ENCODE measurements around the gene DNAJC7. TPM values are rescaled to one million over a fixed set of nuclear protein-coding genes. Genes with fewer than 3 reads are reported as not detected.

Gene DNAJC7
- total RNA-seq, 3 donors from 2014 or later (not counting 1 experiment from before 2014, with no cell fraction given): 123 to 159 (median 149) TPM

DNA sequence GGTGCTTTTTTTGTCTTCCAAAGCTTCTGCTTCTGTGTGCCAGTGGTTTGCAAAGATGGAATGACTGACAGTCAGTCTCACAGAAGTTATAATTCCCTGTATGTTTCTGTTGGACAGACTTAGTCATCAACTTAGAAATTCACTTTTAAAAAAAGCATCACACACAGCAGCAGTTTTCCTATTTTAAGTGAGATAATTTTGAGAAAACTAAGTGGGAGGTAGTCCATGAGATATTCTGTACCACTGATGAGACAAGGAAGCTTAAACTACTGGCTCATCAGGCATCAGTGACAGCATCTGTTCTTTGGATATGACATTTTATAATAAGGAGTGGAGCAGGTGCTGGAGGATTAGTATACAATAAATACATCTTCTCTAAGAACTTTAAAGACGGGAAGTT lies 30.6 kb downstream of the DNAJC7 start:
- peaks cover 40% of the 10 kb centered on the region for H3K36me3 Mint-ChIP-seq
- no peak overlapping the region for H3K4me3 Mint-ChIP-seq
- intact Hi-C loops (cut with micrococcal nuclease): no loop called here
- peaks cover 0 to 3% of the 10 kb centered on the region in 2 donors for H3K4me1 Mint-ChIP-seq
- no peaks in the 10 kb centered on the region for H3K9me3 Mint-ChIP-seq
- TF ChIP-seq CTCF (IDR thresholded peaks at IDR 0.05): no peak
- H3K36me3 ChIP-seq (ENCODE audit: control insufficient read depth, insufficient read depth, low read length): peaks cover 80% of the 10 kb centered on the region
- no peak for ATAC-seq
- H3K27ac Mint-ChIP-seq: peak overlapping the region in 1 of 2 donors; percentile 59
- no peak overlapping the region for H3K27ac ChIP-seq (ENCODE audit: low read length)
- H3K4me3 ChIP-seq (ENCODE audit: low read length): no peak overlapping the region
- no peaks in the 10 kb centered on the region for H3K4me1 ChIP-seq (ENCODE audit: control insufficient read depth, insufficient read depth, low read length)
- DNase-seq: no peak
- no CpG with 5 or more reads among the region's 1 CpG for WGBS (ENCODE audit: insufficient coverage)
- H3K9me3 ChIP-seq (ENCODE audit: control insufficient read depth, insufficient read depth, low read length): no peaks in the 10 kb centered on the region
- H3K27me3 Mint-ChIP-seq (ENCODE audit: low read depth in 2 of 2): no peaks in the 10 kb centered on the region
- no peaks in the 10 kb centered on the region for H3K27me3 ChIP-seq (ENCODE audit: control insufficient read depth, insufficient read depth, low read length)

- 96% methylated on average over 7 of the region's 8 CpGs for WGBS (ENCODE audit: insufficient coverage)
These were observed 31.3 kb downstream of the DNAJC7 start for GRCh38 chr17:41985919-41986318.

DNA sequence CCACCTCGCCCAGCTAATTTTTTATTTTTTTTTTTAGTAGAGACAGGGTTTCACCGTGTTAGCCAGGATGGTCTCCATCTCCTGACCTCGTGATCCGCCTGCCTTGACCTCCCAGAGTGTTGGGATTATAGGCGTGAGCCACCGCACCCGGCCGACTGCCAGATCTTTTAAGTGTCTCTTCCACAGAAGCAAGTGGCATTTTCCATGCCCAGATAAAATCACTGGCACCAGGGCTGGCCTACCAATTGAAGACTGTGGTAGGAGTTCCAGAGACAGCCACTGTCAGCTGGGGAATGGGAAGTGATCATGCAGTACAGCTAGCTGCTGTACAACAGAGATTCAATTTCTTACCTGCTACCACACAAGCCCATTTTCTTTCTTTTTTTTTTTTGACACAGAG lies 32.8 kb downstream of the DNAJC7 start:
- TF ChIP-seq CTCF (IDR thresholded peaks at IDR 0.05): no peak
- H3K36me3 ChIP-seq (ENCODE audit: control insufficient read depth, insufficient read depth, low read length): peaks cover 73% of the 10 kb centered on the region
- ATAC-seq: no peak
- H3K9me3 Mint-ChIP-seq: no peaks in the 10 kb centered on the region
- 95% methylated on average over 8 of the region's 8 CpGs for WGBS (ENCODE audit: insufficient coverage)
- peaks cover 0 to 3% of the 10 kb centered on the region in 2 donors for H3K4me1 Mint-ChIP-seq
- intact Hi-C loops (cut with micrococcal nuclease): no loop called here
- no peaks in the 10 kb centered on the region for H3K9me3 ChIP-seq (ENCODE audit: control insufficient read depth, insufficient read depth, low read length)
- no peak overlapping the region for H3K4me3 ChIP-seq (ENCODE audit: low read length)
- H3K27ac Mint-ChIP-seq: no peak overlapping the region
- no peaks in the 10 kb centered on the region for H3K4me1 ChIP-seq (ENCODE audit: control insufficient read depth, insufficient read depth, low read length)
- no peaks in the 10 kb centered on the region for H3K27me3 Mint-ChIP-seq (ENCODE audit: low read depth in 2 of 2)
- no peak overlapping the region for H3K27ac ChIP-seq (ENCODE audit: low read length)
- peaks cover 37% of the 10 kb centered on the region for H3K36me3 Mint-ChIP-seq
- no peak overlapping the region for H3K4me3 Mint-ChIP-seq
- no peak for DNase-seq
- no peaks in the 10 kb centered on the region for H3K27me3 ChIP-seq (ENCODE audit: control insufficient read depth, insufficient read depth, low read length)

More at GRCh38 chr17:41985919-41986318, 31.3 kb downstream of the DNAJC7 start:
- no peaks in the 10 kb centered on the region for H3K9me3 ChIP-seq (ENCODE audit: control insufficient read depth, insufficient read depth, low read length)
- Mint-ChIP-seq H3K9me3 (no peaks in the 10 kb centered on the region), H3K4me1 (peaks cover 0 to 3% of the 10 kb centered on the region in 2 donors), H3K4me3 (no peak overlapping the region), H3K36me3 (peaks cover 37% of the 10 kb centered on the region), H3K27ac (no peak overlapping the region), H3K27me3 (ENCODE audit: low read depth in 2 of 2) (no peaks in the 10 kb centered on the region)
- no peaks in the 10 kb centered on the region for H3K27me3 ChIP-seq (ENCODE audit: control insufficient read depth, insufficient read depth, low read length)
- no peak for DNase-seq
- intact Hi-C loops (cut with micrococcal nuclease): no loop called here
- TF ChIP-seq CTCF (IDR thresholded peaks at IDR 0.05): no peak
- H3K27ac ChIP-seq (ENCODE audit: low read length): no peak overlapping the region
- no peak for ATAC-seq
- H3K4me1 ChIP-seq (ENCODE audit: control insufficient read depth, insufficient read depth, low read length): no peaks in the 10 kb centered on the region
- peaks cover 77% of the 10 kb centered on the region for H3K36me3 ChIP-seq (ENCODE audit: control insufficient read depth, insufficient read depth, low read length)
- H3K4me3 ChIP-seq (ENCODE audit: low read length): no peak overlapping the region

DNA sequence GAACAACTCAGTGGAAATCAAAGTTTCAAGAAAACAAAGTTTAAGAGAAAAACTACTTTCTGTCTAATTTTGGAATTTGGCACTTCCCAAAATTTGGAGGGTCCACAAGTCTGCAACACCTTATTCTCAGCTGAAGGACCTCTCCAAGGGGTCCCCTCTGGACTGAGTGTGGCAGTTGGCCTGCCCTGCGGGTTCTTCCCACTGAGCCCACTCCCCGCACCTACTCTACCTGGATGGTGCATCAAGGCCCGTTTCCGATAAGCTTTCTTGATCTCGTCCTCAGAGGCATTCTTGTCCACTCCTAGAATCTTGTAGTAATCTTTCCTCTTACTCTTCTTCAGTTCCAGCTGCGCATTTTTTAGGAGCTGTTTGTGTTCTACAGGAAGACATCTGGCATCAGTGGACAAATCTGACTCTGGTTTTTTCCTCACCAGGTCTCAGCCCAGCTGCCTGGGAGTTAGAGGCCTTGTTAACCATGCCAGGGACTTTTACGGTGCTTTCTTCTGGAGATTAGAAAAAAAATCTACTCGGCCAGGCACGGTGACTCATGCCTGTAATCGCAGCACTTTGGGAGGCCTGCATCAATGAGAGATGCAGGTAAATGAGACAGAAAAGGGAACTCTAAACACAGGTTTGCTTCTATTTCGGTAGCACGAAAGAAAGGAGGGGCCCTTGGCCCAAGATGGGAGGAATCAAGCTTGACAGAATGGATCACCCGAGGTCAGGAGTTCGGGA lies 35.0 kb downstream of the DNAJC7 start:
- no peaks in the 10 kb centered on the region for H3K27me3 ChIP-seq (ENCODE audit: control insufficient read depth, insufficient read depth, low read length)
- no peaks in the 10 kb centered on the region for H3K9me3 ChIP-seq (ENCODE audit: control insufficient read depth, insufficient read depth, low read length)
- H3K4me3 ChIP-seq (ENCODE audit: low read length): no peak overlapping the region
- Mint-ChIP-seq H3K4me3 (no peak overlapping the region), H3K27ac (peak overlapping the region in 1 of 2 donors; percentile 31), H3K27me3 (ENCODE audit: low read depth in 2 of 2) (no peaks in the 10 kb centered on the region), H3K36me3 (peaks cover 23% of the 10 kb centered on the region), H3K9me3 (no peaks in the 10 kb centered on the region), H3K4me1 (peaks cover 5 to 7% of the 10 kb centered on the region in 2 donors)
- intact Hi-C loops (cut with micrococcal nuclease): no loop called here
- H3K27ac ChIP-seq (ENCODE audit: low read length): no peak overlapping the region
- 97% methylated on average over 14 of the region's 14 CpGs for WGBS (ENCODE audit: insufficient coverage)
- H3K36me3 ChIP-seq (ENCODE audit: control insufficient read depth, insufficient read depth, low read length): peaks cover 62% of the 10 kb centered on the region
- H3K4me1 ChIP-seq (ENCODE audit: control insufficient read depth, insufficient read depth, low read length): no peaks in the 10 kb centered on the region
- TF ChIP-seq CTCF (IDR thresholded peaks at IDR 0.05): no peak
- no peak for ATAC-seq
- no peak for DNase-seq

All from natural killer cell (primary cell).